ENCODE measurements around the gene SRRM3. TPM values are rescaled to one million over a fixed set of nuclear protein-coding genes. Genes with fewer than 3 reads are reported as not detected.

SRRM3 gene
- total RNA-seq, 1 experiment from 2014 or later, result 12.7 TPM

GRCh38 chr7:76182225-76182960 lies 19.3 kb upstream of the SRRM3 start:
- Histone ChIP-seq H3K4me3 (replicated peaks in 1 of 2; ENCODE audit: low read depth in 1 of 2, low read length in 2 of 2) (no peak overlapping the region), H3K9me2 (ENCODE audit: insufficient read depth) (no peaks in the 10 kb centered on the region), H3K27ac (ENCODE audit: low read depth, low read length) (no peak overlapping the region), H3K4me2 (ENCODE audit: low read length) (no peak overlapping the region), H4K20me1 (ENCODE audit: insufficient read depth) (no peaks in the 10 kb centered on the region), H3K9me3 (ENCODE audit: control insufficient read depth in 1 of 2, insufficient read depth in 1 of 2, low read depth in 1 of 2, low read length in 2 of 2) (no peaks in the 10 kb centered on the region), H3K36me3 (ENCODE audit: control insufficient read depth in 1 of 2, insufficient read depth in 2 of 2, low read length in 2 of 2) (no peaks in the 10 kb centered on the region), H3K27me3 (ENCODE audit: insufficient read depth, low read length) (no peaks in the 10 kb centered on the region), H2AFZ (ENCODE audit: low read depth, low read length, poor library complexity, severe bottlenecking) (no peak overlapping the region), H3K4me1 (ENCODE audit: control insufficient read depth in 1 of 2, insufficient read depth in 2 of 2, low read length in 2 of 2) (peaks cover 3 to 13% of the 10 kb centered on the region in 2 experiments; a peak in 2 of 4 replicates), H3K9ac (ENCODE audit: low read length) (no peak overlapping the region), H3K79me2 (ENCODE audit: insufficient read depth, low read length) (no peaks in the 10 kb centered on the region)
- intact Hi-C loops (cut with micrococcal nuclease), result no loop called here
- TF ChIP-seq ATF3 (IDR thresholded peaks at IDR 0.05) (no peak), SIN3A (IDR thresholded peaks at IDR 0.05; ENCODE audit: low read depth) (no peak), FOSL1 (IDR thresholded peaks at IDR 0.05; ENCODE audit: low read depth) (no peak), TCF7L2 (IDR thresholded peaks at IDR 0.05; ENCODE audit: borderline replicate concordance, extremely low read depth, insufficient read depth, insufficient read length) (no peak)
- ChIA-PET RAD21 (ENCODE audit: low non-redundant PET in 1 of 2, low total read pairs in 2 of 2, uncharacterized antibody in 2 of 2, unreplicated experiment in 2 of 2) (no interaction called here), POLR2A (no interaction called here), CTCF (interaction anchor here (0.8 kb wide), 1 partner anchor 109 kb away, joined by 3 read pairs; no protein-coding TSS in a partner anchor)
- ATAC-seq, result no peak
- DNase-seq (ENCODE audit: low read depth, low spot score), result no peak
- no TSS peak for BruUV-seq (replicated peaks)

GRCh38 chr7:76185187-76185896 lies 16.4 kb upstream of the SRRM3 start:
- H3K4me2 ChIP-seq (ENCODE audit: low read length), result no peak overlapping the region
- no peaks in the 10 kb centered on the region for H3K4me1 ChIP-seq (ENCODE audit: control insufficient read depth in 1 of 2, insufficient read depth in 2 of 2, low read length in 2 of 2)
- H3K9me3 ChIP-seq (ENCODE audit: control insufficient read depth in 1 of 2, insufficient read depth in 1 of 2, low read depth in 1 of 2, low read length in 2 of 2), result no peaks in the 10 kb centered on the region
- H3K9me2 ChIP-seq (ENCODE audit: insufficient read depth), result no peaks in the 10 kb centered on the region
- intact Hi-C loops (cut with micrococcal nuclease), result no loop called here
- TF ChIP-seq ATF3 (IDR thresholded peaks at IDR 0.05), result no peak
- no peak for TF ChIP-seq SIN3A (IDR thresholded peaks at IDR 0.05; ENCODE audit: low read depth)
- no peak for TF ChIP-seq ZBTB33 (IDR thresholded peaks at IDR 0.05; ENCODE audit: extremely low read depth, insufficient replicate concordance, low read length)
- H3K27ac ChIP-seq (ENCODE audit: low read depth, low read length), result no peak overlapping the region
- ChIA-PET POLR2A (no interaction called here), RAD21 (ENCODE audit: low non-redundant PET in 1 of 2, low total read pairs in 2 of 2, uncharacterized antibody in 2 of 2, unreplicated experiment in 2 of 2) (no interaction called here), CTCF (interaction anchor here (2.5 kb wide), 1 partner anchor 129 kb away, joined by 10 read pairs; no protein-coding TSS in a partner anchor)
- ATAC-seq, result no peak
- H3K79me2 ChIP-seq (ENCODE audit: insufficient read depth, low read length), result no peaks in the 10 kb centered on the region
- H3K9ac ChIP-seq (ENCODE audit: low read length), result no peak overlapping the region
- no peaks in the 10 kb centered on the region for H3K27me3 ChIP-seq (ENCODE audit: insufficient read depth, low read length)
- DNase-seq (ENCODE audit: low read depth, low spot score), result no peak
- no TSS peak for BruUV-seq (replicated peaks)
- no peak overlapping the region for H2AFZ ChIP-seq (ENCODE audit: low read depth, low read length, poor library complexity, severe bottlenecking)
- H3K4me3 ChIP-seq (replicated peaks in 1 of 2; ENCODE audit: low read depth in 1 of 2, low read length in 2 of 2), result no peak overlapping the region
- no peaks in the 10 kb centered on the region for H4K20me1 ChIP-seq (ENCODE audit: insufficient read depth)
- no peaks in the 10 kb centered on the region for H3K36me3 ChIP-seq (ENCODE audit: control insufficient read depth in 1 of 2, insufficient read depth in 2 of 2, low read length in 2 of 2)

All from HCT116 (cell line).